T-helper 9 cell (primary cell): ENCODE results near the gene NDST1.
"Not testable (repeated sequence)": the region's sequence is repeated elsewhere in the genome, so short reads cannot be mapped to it uniquely, and the experiment has no call there.

Experiments used
- DNase-seq: peaks from one replicate; pipeline ENCODE4 v3.0.0-alpha.2; 2020
- total RNA-seq, 2 donors: gene quantifications; one replicate each; lab custom pipeline; 2026; lab: John Stamatoyannopoulos, UW

The NDST1 gene
- total RNA-seq, result 0.24 to 1.7 reads per million in 2 donors

- no peak for DNase-seq
These were observed at the start of gene NDST1 for GRCh38 chr5:150507474-150508276. Gene NDST1, plus strand, starts transcription at chr5:150508131. Its CDS starts 13,124 bp downstream, at chr5:150521255.

DNA sequence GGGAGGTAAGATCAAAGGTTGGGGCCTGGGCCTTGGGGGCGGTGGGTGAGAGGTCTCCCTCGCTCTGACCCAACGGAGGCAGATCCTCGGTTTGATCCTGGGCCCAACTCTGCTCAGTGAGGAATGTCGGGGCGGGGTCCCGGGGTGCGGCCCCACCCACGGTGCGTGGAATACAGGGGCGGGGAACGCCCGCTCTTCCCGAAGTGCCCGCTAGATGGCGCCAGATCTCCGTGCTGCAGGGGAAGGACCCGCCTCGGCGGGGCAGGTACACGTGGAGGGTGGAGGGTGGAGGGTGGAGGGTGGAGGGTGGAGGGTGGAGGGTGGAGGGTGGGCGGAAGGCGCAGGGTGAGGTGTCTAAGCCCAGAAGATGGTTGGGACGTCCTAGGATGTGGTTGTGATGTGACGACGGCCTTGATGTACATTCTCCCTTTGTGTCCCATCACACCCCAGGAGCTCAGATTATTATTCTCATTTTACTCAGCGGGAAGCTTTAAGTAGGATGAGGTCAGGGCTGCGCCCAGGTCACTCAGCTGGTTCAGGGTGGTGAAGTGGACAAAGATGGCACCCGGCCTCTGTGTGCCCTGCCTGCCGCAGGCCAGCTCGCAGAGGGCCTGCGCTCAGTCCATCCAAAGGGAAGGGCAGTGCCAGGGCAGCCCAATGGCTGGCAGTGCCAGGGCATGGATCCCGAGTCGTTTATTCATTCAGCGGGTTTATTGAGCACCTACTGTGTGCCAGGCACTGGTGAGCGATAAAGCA is 49.0 kb upstream of the NDST1 start:
- DNase-seq, result peak; percentile 88

DNA sequence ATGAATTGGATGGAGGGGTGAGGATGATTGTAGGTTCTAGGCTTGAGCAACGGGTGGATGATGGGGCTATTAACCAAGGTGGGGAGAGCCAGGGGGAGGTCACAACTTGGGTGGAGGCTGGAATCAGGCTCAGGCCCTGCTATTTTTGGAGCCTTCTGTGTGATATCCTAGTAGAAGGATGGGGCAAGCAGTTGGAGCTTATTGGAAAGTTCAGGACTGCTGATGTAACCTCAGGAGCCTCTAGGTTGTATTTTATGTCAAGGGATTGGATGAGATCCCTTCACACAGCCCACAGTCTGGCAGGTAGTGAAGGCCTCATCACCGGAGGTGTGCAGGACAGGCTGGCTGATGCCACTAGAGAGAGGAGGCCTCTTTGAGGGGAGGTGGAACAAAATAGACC is 47.1 kb upstream of the NDST1 start:
- no peak for DNase-seq

- DNase-seq, result no peak
These were observed 46.7 kb upstream of the NDST1 start for GRCh38 chr5:150461231-150461630.

GRCh38 chr5:150464554-150465012 is 43.3 kb upstream of the NDST1 start:
- DNase-seq, result no peak

DNA sequence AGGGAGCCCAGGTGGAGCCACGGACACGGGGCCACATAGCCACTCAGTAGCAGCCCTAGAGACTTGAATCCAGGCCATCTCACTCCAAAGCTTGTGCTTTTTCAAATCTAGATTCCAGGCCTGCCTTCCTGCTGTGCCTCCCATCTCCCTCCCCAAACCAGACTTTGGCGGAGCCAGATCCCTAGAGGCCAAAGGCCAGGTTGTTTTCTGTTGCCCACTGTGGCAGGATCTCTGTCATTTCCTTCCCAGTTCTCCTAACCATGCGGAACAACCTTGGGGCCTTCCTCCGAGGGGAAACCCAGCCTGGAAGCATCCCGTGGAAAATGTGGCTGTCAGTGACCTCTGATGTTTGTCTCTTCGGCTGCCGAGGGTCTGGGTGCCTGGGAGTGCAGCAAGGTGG is 42.0 kb upstream of the NDST1 start:
- no peak for DNase-seq

GRCh38 chr5:150468206-150468605 is 39.7 kb upstream of the NDST1 start:
- no peak for DNase-seq

DNA sequence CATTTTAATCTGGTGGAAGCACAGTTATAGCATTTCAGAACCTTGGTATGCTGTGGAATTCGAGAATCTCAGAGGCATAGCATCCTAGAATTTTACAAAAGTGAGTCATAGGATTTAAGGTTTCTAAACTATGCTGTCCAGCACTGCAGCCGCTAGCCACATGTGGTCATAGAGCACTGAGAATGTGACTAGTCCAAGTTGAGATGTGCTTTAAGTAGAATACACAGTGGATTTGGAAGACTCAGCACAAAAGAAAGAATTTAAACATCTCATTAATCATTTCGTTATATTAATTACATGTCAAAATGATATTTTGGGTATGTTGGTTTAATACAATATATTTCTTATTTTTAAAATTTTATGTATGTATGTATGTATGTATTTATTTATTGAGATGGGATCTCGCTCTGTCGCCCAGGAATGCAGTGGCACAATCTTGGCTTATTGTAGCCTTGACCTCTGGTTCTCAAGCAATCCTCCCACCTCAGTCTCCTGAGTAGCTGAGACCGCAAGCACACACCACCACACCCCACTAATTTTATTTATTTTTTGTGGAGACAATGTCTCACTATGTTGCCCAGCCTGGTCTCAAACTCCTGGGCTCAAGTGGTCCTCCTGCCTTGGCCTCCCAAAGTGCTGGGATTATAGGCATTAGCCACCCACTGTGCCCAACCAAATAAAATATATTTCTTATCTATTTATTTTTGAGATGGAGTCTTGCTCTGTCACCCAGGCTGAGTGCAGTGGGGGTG is 38.0 kb upstream of the NDST1 start:
- DNase-seq, result no peak

DNA sequence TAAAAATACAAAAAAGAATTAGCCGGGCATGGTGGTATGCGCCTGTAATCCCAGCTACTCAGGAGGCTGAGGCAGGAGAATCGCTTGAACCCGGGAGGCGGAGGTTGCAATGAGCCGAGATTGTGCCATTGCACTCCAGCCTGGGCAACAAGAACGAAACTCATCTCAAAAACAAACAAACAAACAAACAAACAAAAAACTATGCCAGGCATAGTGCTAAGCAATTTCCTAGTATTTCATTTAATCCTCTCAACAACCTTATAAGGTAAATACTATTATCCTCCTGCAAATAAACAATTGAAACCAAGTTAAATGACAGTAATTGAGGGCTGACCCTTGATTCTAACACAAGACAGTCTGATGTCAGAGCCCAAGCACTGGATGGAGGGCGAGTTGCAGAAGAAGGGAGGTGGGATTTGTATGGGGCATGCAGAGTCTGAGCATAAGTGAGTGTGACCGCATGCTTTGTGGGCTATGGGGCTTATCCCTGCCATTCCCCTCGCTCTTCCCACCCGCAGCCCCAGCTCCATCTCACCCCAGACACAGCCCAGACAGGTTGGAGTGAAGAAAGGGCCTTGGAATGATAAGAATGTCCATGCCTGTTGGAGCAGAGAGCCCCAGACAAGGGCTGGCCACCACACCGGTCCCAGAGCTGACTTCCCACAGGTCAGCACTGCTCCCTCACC is 34.1 kb upstream of the NDST1 start:
- no peak for DNase-seq

GRCh38 chr5:150476568-150476967 is 31.4 kb upstream of the NDST1 start:
- DNase-seq, result not testable (repeated sequence)

DNA sequence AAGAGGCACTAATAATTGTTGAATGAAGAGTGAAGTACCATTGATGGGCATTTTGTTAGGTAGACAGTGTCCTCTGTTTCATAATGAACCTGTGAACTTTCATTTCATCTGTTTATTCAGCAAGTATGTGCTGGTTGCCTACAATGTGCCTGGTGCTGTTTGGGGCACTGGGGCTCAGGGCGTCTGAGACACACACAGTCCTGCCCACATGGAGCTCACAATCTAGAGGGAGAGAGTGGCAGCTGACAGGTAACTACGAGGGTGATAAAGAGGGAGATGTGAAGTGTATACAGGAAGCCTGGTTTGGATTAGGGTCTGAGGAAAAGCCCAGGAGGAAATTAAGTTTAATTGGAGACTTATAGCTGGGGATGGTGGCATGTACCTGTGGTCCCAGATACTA is 28.5 kb upstream of the NDST1 start:
- DNase-seq, result no peak

- DNase-seq, result no peak
These were observed 26.3 kb upstream of the NDST1 start for GRCh38 chr5:150481708-150481965.

DNA sequence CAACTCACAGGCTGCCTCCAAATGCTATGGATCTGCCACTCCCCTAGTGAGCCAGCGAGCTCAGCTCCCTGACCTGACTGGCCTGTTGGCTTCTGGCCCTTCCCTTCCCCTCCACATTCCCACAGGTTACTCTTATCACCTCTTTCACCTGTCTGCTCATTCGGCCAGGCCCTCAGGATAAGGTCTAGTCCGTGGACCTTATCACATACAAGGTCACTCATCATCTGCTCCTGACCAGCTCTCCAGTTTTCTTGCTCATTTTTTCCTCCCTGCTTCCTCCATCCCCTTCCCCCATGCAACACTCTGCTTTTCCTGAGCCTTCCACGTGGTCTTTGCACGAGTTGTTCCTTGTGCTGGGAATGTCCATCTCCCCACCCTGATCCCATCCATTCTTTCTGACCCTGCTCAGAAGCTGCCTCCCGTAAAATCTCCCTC is 25.9 kb upstream of the NDST1 start:
- DNase-seq, result no peak

DNA sequence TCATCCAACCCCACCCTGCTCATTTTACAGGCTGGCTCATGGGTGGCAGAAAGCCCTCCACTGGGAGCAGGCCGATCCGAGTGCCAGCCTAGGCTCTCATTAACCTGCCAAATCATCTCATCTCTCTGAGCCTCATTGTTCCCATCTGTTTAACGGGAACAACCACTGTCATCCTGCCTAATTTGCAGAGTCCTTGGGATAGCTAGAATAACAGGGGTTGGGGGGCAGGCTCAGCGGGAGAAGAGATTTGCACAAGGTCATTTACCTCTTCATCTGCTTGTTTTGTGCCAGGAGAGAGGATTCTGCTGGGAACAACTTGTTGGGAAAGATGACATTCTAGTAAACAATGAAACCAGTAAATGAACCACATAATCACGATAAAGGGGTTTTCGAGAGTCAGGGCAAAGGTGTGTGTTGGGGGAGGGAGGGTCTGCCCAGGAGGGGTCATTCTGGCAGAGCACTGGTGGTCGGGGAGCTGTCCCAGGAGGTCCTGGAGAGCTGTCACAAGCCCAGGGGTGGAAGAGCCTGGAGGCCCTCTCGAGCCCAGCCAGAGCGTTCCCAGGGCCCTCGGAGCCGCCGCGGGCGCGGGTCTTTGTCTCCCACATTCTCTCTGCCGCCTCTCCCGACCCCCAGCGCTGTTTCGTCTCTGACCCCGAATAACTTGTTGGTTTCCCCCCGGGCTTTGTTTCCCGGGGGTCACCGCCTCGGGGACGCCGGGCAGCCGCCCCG is 22.8 kb upstream of the NDST1 start:
- no peak for DNase-seq

DNA sequence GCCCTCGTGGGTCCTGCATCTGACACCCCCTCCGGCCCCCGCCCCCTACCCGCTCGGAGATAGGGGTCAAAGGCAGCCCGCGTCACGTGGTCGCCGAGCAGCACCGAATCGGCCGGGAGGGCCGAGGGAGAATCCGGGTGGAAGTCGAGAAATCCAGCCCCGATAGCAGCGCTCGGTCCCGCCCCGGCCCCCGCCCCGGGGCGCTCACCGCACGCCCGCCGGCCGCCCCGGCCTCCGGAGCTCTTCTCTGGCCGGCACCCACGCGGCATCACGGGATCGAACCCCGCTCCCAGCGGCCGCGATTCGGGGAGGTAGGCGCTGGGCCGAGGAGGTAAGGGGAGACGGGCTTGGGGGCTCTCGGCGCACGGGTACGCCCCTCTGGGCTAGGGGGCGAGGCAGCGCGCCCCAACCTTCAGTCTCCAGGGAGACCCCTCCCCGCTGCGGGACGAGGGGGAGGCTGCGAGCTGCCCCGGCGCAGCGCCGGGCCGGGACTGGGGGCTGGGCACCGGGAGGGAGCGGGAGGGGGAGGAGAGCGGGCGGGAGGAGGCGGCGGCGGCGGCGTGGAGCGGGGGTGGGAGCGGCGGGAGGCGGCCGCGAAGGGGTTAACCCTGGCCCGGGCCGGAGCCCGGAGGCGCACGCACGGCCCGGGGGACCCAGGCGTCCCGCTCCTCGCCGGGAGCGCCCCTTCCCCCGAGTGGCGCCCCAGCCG is 22.1 kb upstream of the NDST1 start:
- DNase-seq, result peak; percentile 5

- DNase-seq, result peak; percentile 36
These were observed 21.3 kb upstream of the NDST1 start for GRCh38 chr5:150486402-150487198.

DNA sequence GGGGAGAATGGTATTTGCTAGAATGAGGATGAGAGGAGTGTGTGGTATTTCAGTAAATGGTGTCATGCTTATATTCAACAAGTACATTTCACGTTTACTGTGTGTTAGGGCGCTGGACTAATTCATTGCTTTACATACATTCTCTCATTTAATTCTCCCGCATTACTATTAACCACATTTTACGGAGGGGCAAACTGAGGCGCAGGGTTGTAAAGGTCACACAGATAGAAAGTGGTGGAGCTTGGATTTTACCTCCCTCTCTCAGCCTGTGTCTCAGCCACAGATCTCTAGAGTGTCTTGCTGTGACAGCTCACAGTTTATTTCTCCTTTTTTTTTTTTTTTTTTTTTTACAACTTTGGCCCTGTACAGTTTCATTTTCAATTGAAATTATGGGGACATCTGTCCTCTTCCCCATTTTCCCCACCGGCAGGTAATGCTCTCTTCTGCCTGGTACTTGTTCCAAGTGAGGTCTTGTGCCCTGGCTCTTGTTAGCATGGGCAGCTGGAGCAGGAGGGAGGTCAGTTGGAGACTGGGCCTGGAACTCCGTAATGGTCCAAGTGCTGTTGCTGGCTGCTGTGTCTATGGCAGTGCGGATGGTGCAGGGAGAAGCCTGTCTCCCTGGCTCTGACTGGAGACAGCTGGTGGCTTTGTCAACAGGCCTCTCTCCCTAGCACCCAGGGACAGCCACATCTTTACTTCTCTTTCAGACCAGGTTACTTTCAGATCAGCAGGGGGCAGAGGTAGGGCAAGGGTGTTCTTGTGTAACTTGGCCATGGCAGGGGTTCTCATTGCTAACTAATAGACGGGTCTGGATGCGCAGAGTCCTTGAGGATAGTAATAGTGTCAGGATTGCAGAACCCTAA is 20.5 kb upstream of the NDST1 start:
- DNase-seq, result no peak

DNA sequence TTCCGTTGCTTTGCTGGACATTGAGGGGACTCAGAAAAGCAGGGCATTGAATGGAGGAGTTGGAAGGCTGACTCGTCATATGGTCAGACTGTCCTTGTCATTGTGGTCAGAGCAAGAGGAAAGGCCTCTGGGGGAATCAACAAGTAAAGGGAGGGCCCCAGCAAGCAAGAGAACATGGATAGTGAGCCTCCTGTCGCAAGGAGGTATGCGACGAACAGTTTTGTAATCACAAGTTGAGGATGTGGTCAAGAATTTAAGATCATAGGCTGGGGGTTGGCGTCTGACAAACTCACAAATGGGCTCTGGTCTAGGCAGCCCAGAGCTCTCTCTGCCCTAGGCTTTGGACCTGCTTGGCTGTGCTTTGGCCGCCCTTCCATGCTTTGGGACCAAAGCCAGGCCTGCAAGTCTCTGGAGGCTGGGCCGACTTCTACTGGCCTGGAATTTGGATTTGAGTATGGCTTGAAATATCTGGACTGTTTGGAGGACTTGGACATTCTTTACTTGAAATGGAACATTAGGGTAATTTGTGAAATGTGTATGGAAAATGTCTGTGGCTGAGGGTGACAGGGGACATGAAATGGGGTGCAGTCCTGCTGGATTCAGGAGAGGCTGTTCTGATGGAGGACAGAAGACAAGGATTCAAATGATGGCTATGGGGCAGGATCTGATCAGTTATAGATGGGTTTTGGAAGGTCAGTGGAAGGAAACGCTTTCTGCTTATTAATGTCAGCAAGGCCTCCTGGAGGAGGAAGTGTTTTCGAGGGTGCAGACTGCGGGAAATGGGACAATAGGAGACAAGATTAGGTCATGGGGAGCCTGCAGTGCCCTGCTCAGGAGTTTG is 19.2 kb upstream of the NDST1 start:
- DNase-seq, result no peak
